ENCODE measurements around the gene MADCAM1. TPM values are rescaled to one million over a fixed set of nuclear protein-coding genes. Genes with fewer than 3 reads are reported as not detected.
A peak's percentile ranks its signal among the peaks of the same experiment; 100 is the strongest.

The MADCAM1 gene
- total and polyA plus RNA-seq, 2 experiments from 2014 or later = 2.2 to 3.4 TPM

- Histone ChIP-seq H3K27me3 (no peaks in the 10 kb centered on the region), H3K4me3 (no peak overlapping the region), H3K9me3 (ENCODE audit: low read depth) (no peaks in the 10 kb centered on the region), H3K36me3 (peaks cover 21% of the 10 kb centered on the region), H3K27ac (peak overlapping the region; percentile 23), H3K4me1 (ENCODE audit: low read depth) (no peaks in the 10 kb centered on the region)
- no peak for DNase-seq (ENCODE audit: low read depth in 1 of 2, low spot score in 1 of 2)
- TF ChIP-seq CTCF (IDR thresholded peaks at IDR 0.05; ENCODE audit: low read depth, low read length) = no peak
Observed at GRCh38 chr19:541699-542098, 45.4 kb downstream of the MADCAM1 start.

GRCh38 chr19:542173-542866 lies 46.0 kb downstream of the MADCAM1 start:
- Histone ChIP-seq H3K36me3 (peaks cover 17% of the 10 kb centered on the region), H3K4me3 (no peak overlapping the region), H3K27me3 (no peaks in the 10 kb centered on the region), H3K9me3 (ENCODE audit: low read depth) (no peaks in the 10 kb centered on the region), H3K27ac (peak overlapping the region; percentile 23), H3K4me1 (ENCODE audit: low read depth) (no peaks in the 10 kb centered on the region)
- DNase-seq (ENCODE audit: low read depth in 1 of 2, low spot score in 1 of 2) = no peak
- TF ChIP-seq CTCF (IDR thresholded peaks at IDR 0.05; ENCODE audit: low read depth, low read length) = no peak

- Histone ChIP-seq H3K27ac (no peak within 1 kb of the TSS), H3K36me3 (peaks cover 5% of the 10 kb centered on the region), H3K9me3 (ENCODE audit: low read depth) (no peaks in the 10 kb centered on the region), H3K4me1 (ENCODE audit: low read depth) (no peaks in the 10 kb centered on the region), H3K4me3 (no peak within 1 kb of the TSS), H3K27me3 (no peaks in the 10 kb centered on the region)
- no peak for DNase-seq (ENCODE audit: low read depth in 1 of 2, low spot score in 1 of 2)
- TF ChIP-seq CTCF (IDR thresholded peaks at IDR 0.05; ENCODE audit: low read depth, low read length) = no peak
Observed at GRCh38 chr19:543910-544608, 47.8 kb downstream of the MADCAM1 start, which contains the start of gene GZMM. Gene GZMM, plus strand, starts transcription at chr19:544053. Its CDS starts 19 bp downstream, at chr19:544072.

- no peaks in the 10 kb centered on the region for H3K4me1 ChIP-seq (ENCODE audit: low read depth)
- H3K9me3 ChIP-seq (ENCODE audit: low read depth) = no peaks in the 10 kb centered on the region
- TF ChIP-seq CTCF (IDR thresholded peaks at IDR 0.05; ENCODE audit: low read depth, low read length) = no peak
- no peak overlapping the region for H3K4me3 ChIP-seq
- H3K27ac ChIP-seq = no peak overlapping the region
- no peak for DNase-seq (ENCODE audit: low read depth in 1 of 2, low spot score in 1 of 2)
- H3K27me3 ChIP-seq = no peaks in the 10 kb centered on the region
- no peaks in the 10 kb centered on the region for H3K36me3 ChIP-seq
Observed at GRCh38 chr19:547117-547516, 50.8 kb downstream of the MADCAM1 start.

- no peak for TF ChIP-seq CTCF (IDR thresholded peaks at IDR 0.05; ENCODE audit: low read depth, low read length)
- Histone ChIP-seq H3K9me3 (ENCODE audit: low read depth) (no peaks in the 10 kb centered on the region), H3K27ac (no peak overlapping the region), H3K27me3 (no peaks in the 10 kb centered on the region), H3K36me3 (no peaks in the 10 kb centered on the region), H3K4me1 (ENCODE audit: low read depth) (no peaks in the 10 kb centered on the region), H3K4me3 (no peak overlapping the region)
- no peak for DNase-seq (ENCODE audit: low read depth in 1 of 2, low spot score in 1 of 2)
Observed at GRCh38 chr19:547836-548720, 51.8 kb downstream of the MADCAM1 start.
